ENCODE results near the gene YWHAG. TPM values are rescaled to one million over a fixed set of nuclear protein-coding genes. Genes with fewer than 3 reads are reported as not detected.
A peak's percentile ranks its signal among the peaks of the same experiment; 100 is the strongest.

The YWHAG gene
- total RNA-seq, 1 donor from 2014 or later = 132 TPM

- Mint-ChIP-seq H3K27me3 (no peaks in the 10 kb centered on the region), H3K27ac (no peak overlapping the region), H3K9me3 (ENCODE audit: low read depth) (no peaks in the 10 kb centered on the region), H3K4me1 (ENCODE audit: low read depth) (no peaks in the 10 kb centered on the region), H3K36me3 (ENCODE audit: insufficient read depth) (no peaks in the 10 kb centered on the region), H3K4me3 (ENCODE audit: low read depth) (no peak overlapping the region)
- TF ChIP-seq CTCF (IDR thresholded peaks at IDR 0.05; ENCODE audit: unreplicated experiment) = no peak
- no peak for DNase-seq (ENCODE audit: low spot score, unreplicated experiment)
These were observed 28.0 kb upstream of the YWHAG start for GRCh38 chr7:76386691-76387260.

GRCh38 chr7:76383089-76383944 lies 24.5 kb upstream of the YWHAG start:
- H3K9me3 Mint-ChIP-seq (ENCODE audit: low read depth) = no peaks in the 10 kb centered on the region
- H3K27ac Mint-ChIP-seq = no peak overlapping the region
- no peaks in the 10 kb centered on the region for H3K4me1 Mint-ChIP-seq (ENCODE audit: low read depth)
- TF ChIP-seq CTCF (IDR thresholded peaks at IDR 0.05; ENCODE audit: unreplicated experiment) = no peak
- no peaks in the 10 kb centered on the region for H3K36me3 Mint-ChIP-seq (ENCODE audit: insufficient read depth)
- no peak overlapping the region for H3K4me3 Mint-ChIP-seq (ENCODE audit: low read depth)
- no peak for DNase-seq (ENCODE audit: low spot score, unreplicated experiment)
- no peaks in the 10 kb centered on the region for H3K27me3 Mint-ChIP-seq

GRCh38 chr7:76381814-76382213 lies 23.0 kb upstream of the YWHAG start:
- Mint-ChIP-seq H3K4me3 (ENCODE audit: low read depth) (no peak overlapping the region), H3K27ac (no peak overlapping the region), H3K4me1 (ENCODE audit: low read depth) (no peaks in the 10 kb centered on the region), H3K36me3 (ENCODE audit: insufficient read depth) (no peaks in the 10 kb centered on the region), H3K27me3 (no peaks in the 10 kb centered on the region), H3K9me3 (ENCODE audit: low read depth) (no peaks in the 10 kb centered on the region)
- peak; percentile 24 for TF ChIP-seq CTCF (IDR thresholded peaks at IDR 0.05; ENCODE audit: unreplicated experiment)
- DNase-seq (ENCODE audit: low spot score, unreplicated experiment) = no peak

GRCh38 chr7:76380623-76380966 lies 21.8 kb upstream of the YWHAG start:
- Mint-ChIP-seq H3K9me3 (ENCODE audit: low read depth) (no peaks in the 10 kb centered on the region), H3K4me1 (ENCODE audit: low read depth) (no peaks in the 10 kb centered on the region), H3K27me3 (no peaks in the 10 kb centered on the region), H3K4me3 (ENCODE audit: low read depth) (peak overlapping the region; percentile 73), H3K36me3 (ENCODE audit: insufficient read depth) (no peaks in the 10 kb centered on the region), H3K27ac (peak overlapping the region; percentile 92)
- TF ChIP-seq CTCF (IDR thresholded peaks at IDR 0.05; ENCODE audit: unreplicated experiment) = no peak
- DNase-seq (ENCODE audit: low spot score, unreplicated experiment) = no peak

- H3K36me3 Mint-ChIP-seq (ENCODE audit: insufficient read depth) = no peaks in the 10 kb centered on the region
- H3K27me3 Mint-ChIP-seq = peaks cover 7% of the 10 kb centered on the region
- DNase-seq (ENCODE audit: low spot score, unreplicated experiment) = no peak
- no peak overlapping the region for H3K27ac Mint-ChIP-seq
- no peak overlapping the region for H3K4me3 Mint-ChIP-seq (ENCODE audit: low read depth)
- no peak for TF ChIP-seq CTCF (IDR thresholded peaks at IDR 0.05; ENCODE audit: unreplicated experiment)
- peaks cover 4% of the 10 kb centered on the region for H3K4me1 Mint-ChIP-seq (ENCODE audit: low read depth)
- H3K9me3 Mint-ChIP-seq (ENCODE audit: low read depth) = no peaks in the 10 kb centered on the region
These were observed 18.6 kb upstream of the YWHAG start for GRCh38 chr7:76377186-76377918.

All from progenitor cell of endocrine pancreas (in vitro differentiated cells).